Endometrial microvascular endothelial cells (primary cell): ENCODE data around the gene PCBP3. TPM values are rescaled to one million over a fixed set of nuclear protein-coding genes. Genes with fewer than 3 reads are reported as not detected.
"Not testable (repeated sequence)": the region's sequence is repeated elsewhere in the genome, so short reads cannot be mapped to it uniquely, and the experiment has no call there.

Source experiments
- in situ Hi-C: cut with HindIII; loops from 2 replicates; pipeline ENCODE4 v1.10.0; 2017; ENCODE audit warnings: low sequenced_read_pairs, low pct_unique_long_range_greater_than_20kb; ENCODE audit errors: inconsistent ontology term
- total RNA-seq: library from RNA; depleted of rRNA; stranded (reverse); fragments of >200 nt; gene quantifications from one replicate; pipeline ENCODE4 v1.2.3, GENCODE V29; 2015; ENCODE audit errors: inconsistent ontology term

The PCBP3 gene
- total RNA-seq, 1 donor from 2014 or later, result not detected

- in situ Hi-C loops, result no loop called here
These were observed 184.5 kb downstream of the PCBP3 start for GRCh38 chr21:45827881-45828579.

GRCh38 chr21:45828580-45829570, 185.3 kb downstream of the PCBP3 start:
- in situ Hi-C loops, result no loop called here

- in situ Hi-C loops, result no loop called here
These were observed 186.1 kb downstream of the PCBP3 start for GRCh38 chr21:45829668-45830067.

GRCh38 chr21:45830221-45830640, 186.7 kb downstream of the PCBP3 start:
- in situ Hi-C loops, result no loop called here

GRCh38 chr21:45830720-45831366, 187.3 kb downstream of the PCBP3 start:
- in situ Hi-C loops, result no loop called here

DNA sequence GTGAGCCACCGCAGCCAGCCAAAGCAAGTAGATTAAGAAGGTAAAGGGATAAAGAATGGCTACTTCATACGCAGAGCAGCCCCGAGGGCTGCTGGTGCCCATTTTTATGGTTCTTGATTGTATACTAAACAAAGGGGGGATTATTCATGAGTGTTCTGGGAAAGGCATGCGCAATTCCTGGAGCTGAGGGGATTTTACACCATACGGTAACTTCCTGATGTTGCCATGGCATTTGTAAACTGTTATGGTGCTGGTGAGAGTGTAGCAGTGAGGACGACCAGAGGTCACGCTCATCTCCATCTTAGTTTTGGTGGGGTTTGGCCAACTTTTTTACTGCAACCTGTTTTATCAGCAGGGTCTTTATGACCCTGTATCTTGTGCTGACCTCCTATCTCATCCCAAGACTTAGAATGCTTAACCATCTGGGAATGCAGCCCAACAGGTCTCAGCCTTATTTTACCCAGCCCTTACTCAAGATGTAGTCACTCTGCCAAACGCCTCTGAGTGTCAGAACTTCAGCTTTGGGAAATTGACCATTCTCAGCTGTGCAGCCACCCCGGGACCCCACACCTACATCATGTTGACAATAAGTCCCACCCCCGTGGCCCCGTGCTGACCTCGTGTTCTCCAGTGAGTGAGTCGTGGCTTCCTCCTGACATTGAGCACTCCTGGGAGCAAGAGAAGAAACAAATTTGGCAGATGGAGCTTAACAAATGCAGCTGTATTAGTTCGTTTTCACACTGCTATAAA, 188.6 kb downstream of the PCBP3 start:
- in situ Hi-C loops, result no loop called here

GRCh38 chr21:45832741-45833235, 189.3 kb downstream of the PCBP3 start:
- in situ Hi-C loops, result not testable (repeated sequence)

- in situ Hi-C loops, result no loop called here
These were observed 189.9 kb downstream of the PCBP3 start for GRCh38 chr21:45833414-45833813.

DNA sequence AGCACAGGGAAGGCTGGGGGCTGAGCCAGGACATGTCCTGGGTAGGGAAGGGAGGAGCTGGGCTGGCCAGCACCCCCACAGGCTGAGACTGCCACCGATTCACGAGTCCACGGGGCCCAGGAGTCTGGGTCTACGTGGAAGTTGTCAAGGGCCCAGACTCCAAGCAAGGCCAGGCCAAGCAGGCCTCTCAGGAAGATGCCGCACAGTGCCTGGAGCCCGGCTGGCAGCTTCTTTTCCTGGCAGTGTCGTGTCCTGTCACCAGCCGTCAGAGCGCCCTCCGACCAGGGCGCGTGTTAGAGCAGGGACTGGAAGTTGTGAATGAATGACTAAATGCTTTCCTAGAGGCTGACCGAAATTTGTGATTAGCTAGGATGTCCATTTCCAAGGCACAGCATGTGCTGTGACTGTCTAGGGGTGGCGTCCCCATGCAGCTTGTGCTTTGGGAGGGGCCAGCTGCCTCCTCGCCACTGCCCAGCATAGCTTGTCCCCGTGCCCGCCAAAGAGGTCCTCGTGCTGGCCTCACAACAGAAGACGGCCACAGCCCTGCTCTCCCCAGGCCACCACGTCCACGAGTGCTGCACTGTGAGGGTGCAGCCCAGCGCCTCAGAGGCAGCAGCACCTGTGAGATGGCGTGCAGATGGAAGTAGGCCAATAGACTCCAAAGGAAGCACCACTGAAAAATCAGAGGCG, 190.6 kb downstream of the PCBP3 start:
- in situ Hi-C loops, result no loop called here

- in situ Hi-C loops, result no loop called here
These were observed 191.3 kb downstream of the PCBP3 start for GRCh38 chr21:45834821-45835293.

DNA sequence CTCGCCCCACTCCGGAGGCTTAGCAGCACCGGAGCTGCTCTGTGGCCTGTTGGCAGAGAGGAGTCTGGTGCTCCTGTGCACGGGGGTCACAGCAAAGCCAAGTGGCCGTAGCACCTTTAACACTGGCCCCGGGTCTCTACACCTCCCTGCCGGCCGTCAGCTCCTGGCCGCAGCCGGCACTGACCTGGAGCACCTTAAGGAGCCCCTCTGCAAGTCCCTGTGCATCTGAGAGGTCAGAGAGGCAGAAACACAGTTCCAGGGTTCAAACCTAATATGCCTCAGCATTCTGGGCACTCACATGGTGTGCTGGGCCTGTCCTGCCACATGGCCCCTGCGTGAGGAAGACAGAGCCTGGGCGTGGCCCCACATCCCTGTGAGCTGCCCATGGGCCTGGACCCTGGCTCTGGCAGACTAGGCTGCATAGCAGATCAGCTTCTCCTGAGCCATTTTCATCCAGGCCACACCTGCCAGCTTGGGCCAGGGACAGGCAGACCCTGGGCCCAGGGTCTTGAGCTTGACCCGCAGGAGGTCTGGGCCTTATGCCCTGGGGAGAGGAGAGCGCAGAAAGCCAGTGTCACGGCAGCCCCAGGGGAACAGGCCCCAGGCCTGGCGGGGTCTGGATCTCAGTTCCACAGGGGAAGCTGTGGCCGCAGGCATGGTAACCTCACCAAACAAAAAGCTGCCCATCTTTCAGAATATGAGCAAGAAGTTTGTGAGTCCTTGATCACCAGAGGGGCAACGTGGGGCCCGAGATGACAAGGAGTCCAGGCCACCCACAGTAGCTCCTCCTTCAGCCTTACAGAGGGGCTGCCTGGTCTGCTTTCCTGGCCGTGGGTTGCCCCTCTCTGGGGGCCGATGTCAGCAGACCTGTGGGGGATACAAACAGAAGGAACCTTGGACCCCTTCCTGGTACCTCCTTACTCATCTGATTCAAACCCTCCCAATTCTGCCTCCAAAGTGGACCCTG, 192.1 kb downstream of the PCBP3 start:
- in situ Hi-C loops, result no loop called here

DNA sequence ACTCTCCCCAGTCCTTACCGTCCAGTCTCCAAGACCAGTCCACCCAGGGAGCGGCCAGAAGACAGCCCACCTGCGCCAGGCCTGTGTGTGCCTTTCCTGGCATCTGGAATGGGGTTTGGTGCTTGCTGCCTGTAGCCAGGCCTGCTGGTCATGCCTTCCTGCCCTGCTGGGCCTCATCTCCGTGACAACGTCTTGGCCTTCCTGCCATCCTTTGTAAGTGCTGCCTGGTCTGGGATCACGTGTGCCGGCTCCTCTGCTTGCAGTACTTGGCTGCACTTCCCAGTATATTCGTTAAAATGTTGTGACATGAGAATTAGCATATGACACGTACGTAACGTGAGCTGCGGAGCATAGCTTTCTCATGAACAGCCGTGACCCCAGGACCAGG, 192.7 kb downstream of the PCBP3 start:
- in situ Hi-C loops, result no loop called here

GRCh38 chr21:45836694-45837670, 193.5 kb downstream of the PCBP3 start:
- in situ Hi-C loops, result no loop called here

GRCh38 chr21:45837936-45838335, 194.4 kb downstream of the PCBP3 start:
- in situ Hi-C loops, result no loop called here

DNA sequence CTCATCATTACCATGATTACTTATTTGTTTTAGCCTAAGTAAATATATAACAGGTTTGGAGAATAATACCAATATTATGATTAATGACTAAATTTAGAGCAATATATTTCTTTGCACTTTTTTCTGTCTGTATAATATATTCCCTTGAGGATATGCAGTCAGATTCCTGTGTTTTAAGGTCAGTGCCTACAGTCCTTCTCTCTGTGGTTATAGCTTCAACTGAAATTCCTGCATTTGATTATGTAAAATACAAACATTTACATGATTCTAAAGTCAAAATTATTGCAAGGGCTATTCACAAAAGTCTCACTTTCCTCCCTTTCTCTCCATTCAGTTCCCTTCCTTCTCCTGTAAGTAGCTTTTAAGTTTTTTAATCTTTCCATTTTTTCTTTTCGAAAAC, 195.1 kb downstream of the PCBP3 start:
- in situ Hi-C loops, result no loop called here

DNA sequence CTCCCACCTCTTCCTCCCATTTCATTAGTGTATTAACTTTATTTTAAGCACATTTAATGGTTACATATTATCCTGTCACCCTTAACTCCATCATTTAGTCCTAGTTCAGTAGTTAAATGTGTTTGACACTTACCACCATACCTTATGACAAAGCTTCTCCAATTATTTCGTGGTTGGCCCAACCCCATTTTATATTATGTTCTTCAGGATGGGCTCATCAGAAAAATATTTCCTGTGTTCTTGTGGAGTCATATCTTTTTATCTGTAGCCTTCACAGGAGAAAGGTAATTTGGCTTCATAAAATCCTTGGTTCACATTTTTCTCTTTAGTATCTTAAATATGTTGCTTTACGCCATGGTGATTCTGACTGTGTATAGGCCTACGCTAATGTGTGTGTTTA, 195.7 kb downstream of the PCBP3 start:
- in situ Hi-C loops, result no loop called here
